ENCODE results near the gene NRIP1. TPM values are rescaled to one million over a fixed set of nuclear protein-coding genes. Genes with fewer than 3 reads are reported as not detected.
"Not testable (repeated sequence)": the region's sequence is repeated elsewhere in the genome, so short reads cannot be mapped to it uniquely, and the experiment has no call there.

The NRIP1 gene
- total and polyA plus RNA-seq, 10 donors, result 5.2 to 67.8 (median 51.8) TPM

DNA sequence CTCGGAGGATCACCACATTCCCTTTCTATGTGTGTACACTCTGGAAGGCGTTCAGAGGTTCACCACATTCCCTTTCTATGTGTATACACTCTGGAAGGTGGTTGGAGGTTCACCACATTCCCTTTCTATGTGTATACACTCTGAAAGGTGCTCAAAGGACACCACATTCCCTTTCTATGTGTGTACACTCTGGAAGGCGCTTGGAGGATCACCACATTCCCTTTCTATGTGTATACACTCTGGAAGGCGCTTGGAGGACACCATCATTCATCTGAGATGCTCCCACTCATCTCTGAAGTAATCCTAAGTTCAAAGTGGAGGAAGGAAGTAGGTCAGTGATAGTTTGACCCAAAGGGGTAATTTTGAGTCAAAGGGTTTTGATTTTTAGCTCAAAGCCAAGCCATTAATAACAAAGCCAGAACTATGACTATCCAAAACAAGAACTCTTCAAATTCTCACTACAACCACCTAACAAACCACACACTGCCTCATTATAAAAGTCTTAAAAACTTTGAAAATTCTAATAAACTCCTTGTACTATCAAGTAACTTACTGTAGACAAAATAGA, 32.9 kb downstream of the NRIP1 start:
- no peak overlapping the region for H3K27ac ChIP-seq
- TF ChIP-seq POLR2A (IDR thresholded peaks at IDR 0.05), result no peak
- TF ChIP-seq, protein P1, sequence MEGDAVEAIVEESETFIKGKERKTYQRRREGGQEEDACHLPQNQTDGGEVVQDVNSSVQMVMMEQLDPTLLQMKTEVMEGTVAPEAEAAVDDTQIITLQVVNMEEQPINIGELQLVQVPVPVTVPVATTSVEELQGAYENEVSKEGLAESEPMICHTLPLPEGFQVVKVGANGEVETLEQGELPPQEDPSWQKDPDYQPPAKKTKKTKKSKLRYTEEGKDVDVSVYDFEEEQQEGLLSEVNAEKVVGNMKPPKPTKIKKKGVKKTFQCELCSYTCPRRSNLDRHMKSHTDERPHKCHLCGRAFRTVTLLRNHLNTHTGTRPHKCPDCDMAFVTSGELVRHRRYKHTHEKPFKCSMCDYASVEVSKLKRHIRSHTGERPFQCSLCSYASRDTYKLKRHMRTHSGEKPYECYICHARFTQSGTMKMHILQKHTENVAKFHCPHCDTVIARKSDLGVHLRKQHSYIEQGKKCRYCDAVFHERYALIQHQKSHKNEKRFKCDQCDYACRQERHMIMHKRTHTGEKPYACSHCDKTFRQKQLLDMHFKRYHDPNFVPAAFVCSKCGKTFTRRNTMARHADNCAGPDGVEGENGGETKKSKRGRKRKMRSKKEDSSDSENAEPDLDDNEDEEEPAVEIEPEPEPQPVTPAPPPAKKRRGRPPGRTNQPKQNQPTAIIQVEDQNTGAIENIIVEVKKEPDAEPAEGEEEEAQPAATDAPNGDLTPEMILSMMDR (IDR thresholded peaks at IDR 0.05 in 8 of 11, conservative IDR thresholded peaks at IDR 0.05 in 3 of 11), result no peak
- no peak for TF ChIP-seq POLR2AphosphoS5 (IDR thresholded peaks at IDR 0.05)

DNA sequence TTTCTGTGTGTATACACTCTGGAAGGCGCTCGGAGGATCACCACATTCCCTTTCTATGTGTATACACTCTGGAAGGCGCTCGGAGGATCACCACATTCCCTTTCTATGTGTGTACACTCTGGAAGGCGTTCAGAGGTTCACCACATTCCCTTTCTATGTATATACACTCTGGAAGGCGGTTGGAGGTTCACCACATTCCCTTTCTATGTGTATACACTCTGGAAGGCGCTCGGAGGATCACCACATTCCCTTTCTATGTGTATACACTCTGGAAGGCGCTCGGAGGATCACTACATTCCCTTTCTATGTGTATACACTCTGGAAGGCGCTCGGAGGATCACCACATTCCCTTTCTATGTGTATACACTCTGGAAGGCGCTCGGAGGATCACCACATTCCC, 33.4 kb downstream of the NRIP1 start:
- H3K36me3 ChIP-seq; H3K4me3 ChIP-seq; DNase-seq; intact Hi-C loops (cut with DNase I; ENCODE audit: low total_unique reads); H3K27ac ChIP-seq; H3K9me3 ChIP-seq; H3K27me3 ChIP-seq (replicated peaks in 1 of 7): not testable (repeated sequence)
- peaks cover 11 to 78% (median 41%) of the 10 kb centered on the region in 6 donors for H3K4me1 ChIP-seq
- WGBS, 5 donors, result 80 to 92% (median 87%) methylated on average over 8 to 14 of the region's 14 CpGs

More for the DNA sequence above, 32.9 kb downstream of the NRIP1 start:
- intact Hi-C loops (cut with DNase I; ENCODE audit: low total_unique reads), result no loop called here
- DNase-seq, result no peak
- Histone ChIP-seq H3K36me3 (no peaks in the 10 kb centered on the region), H3K27me3 (replicated peaks in 1 of 7) (no peaks in the 10 kb centered on the region), H3K9me3 (no peaks in the 10 kb centered on the region), H3K4me1 (peaks cover 11 to 80% (median 42%) of the 10 kb centered on the region in 6 donors), H3K4me3 (no peak overlapping the region)
- 80 to 95% (median 87%) methylated on average over 2 to 4 of the region's 4 CpGs for WGBS, 5 donors

DNA sequence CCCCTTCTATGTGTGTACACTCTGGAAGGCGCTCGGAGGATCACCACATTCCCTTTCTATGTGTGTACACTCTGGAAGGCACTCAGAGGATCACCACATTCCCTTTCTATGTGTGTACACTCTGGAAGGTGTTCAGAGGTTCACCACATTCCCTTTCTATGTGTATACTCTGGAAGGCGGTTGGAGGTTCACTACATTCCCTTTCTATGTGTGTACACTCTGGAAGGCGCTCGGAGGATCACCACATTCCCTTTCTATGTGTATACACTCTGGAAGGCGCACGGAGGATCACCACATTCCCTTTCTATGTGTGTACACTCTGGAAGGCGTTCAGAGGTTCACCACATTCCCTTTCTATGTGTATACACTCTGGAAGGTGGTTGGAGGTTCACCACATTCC, 33.9 kb downstream of the NRIP1 start:
- H3K36me3 ChIP-seq; H3K4me3 ChIP-seq; intact Hi-C loops (cut with DNase I; ENCODE audit: low total_unique reads); H3K27me3 ChIP-seq (replicated peaks in 1 of 7); H3K9me3 ChIP-seq; H3K27ac ChIP-seq; DNase-seq: not testable (repeated sequence)
- 86 to 99% (median 93%) methylated on average over 8 of the region's 8 CpGs for WGBS, 5 donors
- H3K4me1 ChIP-seq, result peaks cover 11 to 73% (median 38%) of the 10 kb centered on the region in 6 donors

DNA sequence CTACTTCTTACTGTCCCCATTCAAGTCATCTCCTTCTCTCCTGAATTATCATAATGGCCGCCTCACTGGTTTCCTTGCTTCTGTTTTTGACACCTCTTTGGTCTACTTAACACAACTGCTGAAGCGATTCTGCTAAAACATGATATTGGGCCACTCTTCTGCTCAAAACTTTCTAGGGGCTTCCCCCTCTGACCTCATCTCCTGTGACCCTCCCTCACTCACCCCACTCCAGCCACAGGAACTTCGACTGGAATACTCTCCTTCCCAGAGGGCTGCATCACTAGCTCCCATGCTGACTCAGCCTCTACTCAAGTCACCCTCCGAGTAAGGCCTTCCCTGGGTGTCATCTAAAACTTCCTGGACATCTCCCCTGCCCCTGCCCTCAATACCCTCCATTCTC, 35.7 kb downstream of the NRIP1 start:
- H3K27ac ChIP-seq, result peak overlapping the region in 2 of 8 donors; percentile 5 to 7
- intact Hi-C loops (cut with DNase I; ENCODE audit: low total_unique reads), result no loop called here
- 58 to 67% (median 66%) methylated on average over 4 of the region's 4 CpGs for WGBS, 5 donors

DNA sequence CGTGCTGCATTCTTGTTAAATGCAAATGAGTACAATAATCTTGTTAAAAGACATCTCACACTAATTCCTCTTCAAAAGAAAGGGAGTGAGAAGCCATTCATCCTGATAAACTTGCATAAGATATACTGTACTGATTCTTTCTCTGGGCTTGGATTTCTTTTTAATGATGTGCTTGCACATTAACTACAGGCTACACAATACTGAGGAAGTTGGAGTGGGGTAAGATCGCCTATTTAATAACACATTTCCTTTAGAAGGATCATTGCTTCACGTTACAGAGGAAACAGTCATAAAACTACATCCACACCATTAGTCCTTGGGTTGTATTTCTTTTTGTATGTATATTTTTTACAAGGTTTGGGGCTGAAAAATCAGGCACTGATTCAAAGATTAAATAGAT, 36.6 kb downstream of the NRIP1 start:
- Histone ChIP-seq H3K27ac (peak overlapping the region in 3 of 8 donors; percentile 5 to 6 (median 6)), H3K36me3 (no peaks in the 10 kb centered on the region), H3K27me3 (replicated peaks in 1 of 7) (no peaks in the 10 kb centered on the region), H3K9me3 (no peaks in the 10 kb centered on the region), H3K4me1 (peaks cover 0 to 47% (median 21%) of the 10 kb centered on the region in 6 donors), H3K4me3 (no peak overlapping the region)
- DNase-seq, result no peak
- TF ChIP-seq POLR2AphosphoS5 (IDR thresholded peaks at IDR 0.05), result no peak
- TF ChIP-seq POLR2A (IDR thresholded peaks at IDR 0.05), result no peak
- TF ChIP-seq, protein P1 (IDR thresholded peaks at IDR 0.05 in 8 of 11, conservative IDR thresholded peaks at IDR 0.05 in 3 of 11), result no peak
- WGBS, 5 donors, result 33 to 52% (median 37%) methylated on average over 3 of the region's 3 CpGs
- intact Hi-C loops (cut with DNase I; ENCODE audit: low total_unique reads), result no loop called here

More for the DNA sequence above, 35.7 kb downstream of the NRIP1 start:
- no peaks in the 10 kb centered on the region for H3K36me3 ChIP-seq
- no peaks in the 10 kb centered on the region for H3K9me3 ChIP-seq
- DNase-seq, result no peak
- TF ChIP-seq POLR2A (IDR thresholded peaks at IDR 0.05) (no peak), POLR2AphosphoS5 (IDR thresholded peaks at IDR 0.05) (no peak)
- TF ChIP-seq, protein P1 (IDR thresholded peaks at IDR 0.05 in 8 of 11, conservative IDR thresholded peaks at IDR 0.05 in 3 of 11), result no peak
- H3K4me3 ChIP-seq, result no peak overlapping the region
- peaks cover 4 to 56% (median 25%) of the 10 kb centered on the region in 6 donors for H3K4me1 ChIP-seq
- H3K27me3 ChIP-seq (replicated peaks in 1 of 7), result no peaks in the 10 kb centered on the region

Measured in spleen (tissue), 11 donors.